GM18507 (cell line): ENCODE measurements around the gene IFI6.
A peak's percentile ranks its signal among the peaks of the same experiment; 100 is the strongest.
"Not testable (repeated sequence)": the region's sequence is repeated elsewhere in the genome, so short reads cannot be mapped to it uniquely, and the experiment has no call there.

Source experiments
- DNase-seq: peaks from one replicate; pipeline ENCODE4 v3.0.0; 2011; ENCODE audit warnings: low read depth; ENCODE audit not compliant: insufficient read length; ENCODE audit errors: extremely low spot score
- FAIRE-seq: peaks from 2 replicates; lab custom pipeline; 2011; peaks lifted over from hg19 to GRCh38; lab: Jason Lieb, UNC

The IFI6 gene

GRCh38 chr1:27655151-27655937 lies 16.6 kb downstream of the IFI6 start:
- FAIRE-seq (no peak), DNase-seq (no peak)

GRCh38 chr1:27652111-27652864 lies 19.7 kb downstream of the IFI6 start:
- DNase-seq (no peak), FAIRE-seq (no peak)

GRCh38 chr1:27650539-27651175 lies 21.3 kb downstream of the IFI6 start:
- FAIRE-seq (no peak), DNase-seq (no peak)

- DNase-seq = no peak
- FAIRE-seq = peak; percentile 41
Measured at GRCh38 chr1:27650171-27650538, 21.8 kb downstream of the IFI6 start.

DNA sequence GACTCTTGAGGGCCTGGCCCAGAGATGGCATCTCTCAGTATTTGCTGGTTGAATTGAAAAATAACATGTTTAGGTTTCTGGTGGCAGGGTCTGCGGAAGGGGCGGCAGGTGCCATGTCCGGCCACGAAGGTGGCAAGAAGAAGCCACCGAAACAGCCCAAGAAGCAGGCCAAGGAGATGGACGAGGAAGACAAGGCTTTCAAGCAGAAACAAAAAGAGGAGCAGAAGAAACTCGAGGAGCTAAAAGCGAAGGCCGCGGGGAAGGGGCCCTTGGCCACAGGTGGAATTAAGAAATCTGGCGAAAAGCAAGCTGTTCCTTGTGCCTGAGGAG lies 22.7 kb downstream of the IFI6 start:
- DNase-seq = no peak
- no peak for FAIRE-seq

DNA sequence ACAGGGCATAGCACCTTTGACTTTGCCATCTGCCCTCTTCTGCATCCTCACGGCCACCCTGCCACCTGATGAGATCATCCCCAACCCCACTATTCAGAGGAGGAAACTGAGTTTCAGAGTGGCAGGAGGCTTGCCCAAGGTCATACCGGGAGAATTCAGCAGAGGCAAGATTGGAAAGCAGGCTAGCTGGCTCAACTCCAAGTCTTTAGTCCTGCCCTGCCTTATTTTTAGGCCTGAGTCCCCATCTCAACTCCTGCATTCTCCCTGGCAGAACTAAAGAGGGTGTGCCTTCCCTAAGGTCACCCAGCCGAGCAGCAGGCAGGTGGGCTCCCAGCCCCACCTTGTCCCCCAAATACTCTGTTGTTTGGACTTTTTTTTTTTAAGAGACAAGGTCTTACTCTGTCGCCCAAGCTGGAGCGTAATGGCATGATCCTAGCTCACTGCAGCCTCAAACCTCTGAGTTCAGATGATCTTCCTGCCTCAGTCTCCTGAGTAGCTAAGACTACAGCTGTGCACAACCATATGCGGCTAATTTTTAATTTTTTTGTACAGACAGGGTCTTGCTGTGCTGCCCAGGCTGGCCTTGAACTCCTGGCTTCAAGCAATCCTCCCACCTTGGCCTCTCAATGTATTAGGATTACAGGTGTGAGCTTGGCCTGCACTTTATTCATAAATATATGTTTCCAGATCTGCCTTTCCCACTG lies 23.2 kb downstream of the IFI6 start:
- DNase-seq (no peak), FAIRE-seq (no peak)

GRCh38 chr1:27647328-27647727 lies 24.7 kb downstream of the IFI6 start:
- DNase-seq (no peak), FAIRE-seq (no peak)

DNA sequence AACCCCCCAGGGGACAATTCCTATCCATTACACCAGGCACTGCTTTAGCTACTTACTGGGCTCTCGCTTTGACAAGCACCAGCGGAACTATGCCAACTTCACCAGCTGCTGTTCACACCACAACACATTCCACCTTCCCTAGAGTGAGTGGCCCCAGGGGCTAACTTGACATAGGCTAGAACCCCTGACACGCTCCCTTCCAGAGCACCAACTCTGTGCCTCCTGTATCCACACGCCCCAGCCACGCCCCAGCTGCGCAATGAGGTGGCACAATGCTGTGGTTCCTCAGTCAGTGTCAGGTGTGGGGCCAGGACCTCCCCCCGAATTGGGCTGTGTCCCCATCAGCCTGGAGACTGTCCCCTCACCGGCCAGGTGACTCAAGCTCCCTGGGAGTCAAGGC lies 25.3 kb downstream of the IFI6 start:
- FAIRE-seq (no peak), DNase-seq (no peak)

DNA sequence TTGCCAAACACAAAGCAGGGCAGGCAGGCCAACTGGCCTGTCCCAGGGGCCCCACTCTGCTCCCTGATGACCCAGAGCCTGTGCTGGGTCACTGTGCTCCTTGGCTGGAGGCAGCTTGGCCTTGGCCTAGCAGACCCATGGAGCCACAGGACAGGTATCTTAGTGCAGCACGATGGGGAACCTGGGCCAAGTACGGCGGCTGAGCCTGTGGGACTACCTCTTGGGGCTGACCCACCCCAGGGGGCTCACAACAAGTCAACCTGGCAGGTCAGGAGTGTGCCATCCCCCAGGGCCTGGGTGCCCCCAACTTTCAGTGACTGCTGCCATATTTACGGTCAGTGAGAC lies 26.9 kb downstream of the IFI6 start:
- FAIRE-seq (no peak), DNase-seq (no peak)

DNA sequence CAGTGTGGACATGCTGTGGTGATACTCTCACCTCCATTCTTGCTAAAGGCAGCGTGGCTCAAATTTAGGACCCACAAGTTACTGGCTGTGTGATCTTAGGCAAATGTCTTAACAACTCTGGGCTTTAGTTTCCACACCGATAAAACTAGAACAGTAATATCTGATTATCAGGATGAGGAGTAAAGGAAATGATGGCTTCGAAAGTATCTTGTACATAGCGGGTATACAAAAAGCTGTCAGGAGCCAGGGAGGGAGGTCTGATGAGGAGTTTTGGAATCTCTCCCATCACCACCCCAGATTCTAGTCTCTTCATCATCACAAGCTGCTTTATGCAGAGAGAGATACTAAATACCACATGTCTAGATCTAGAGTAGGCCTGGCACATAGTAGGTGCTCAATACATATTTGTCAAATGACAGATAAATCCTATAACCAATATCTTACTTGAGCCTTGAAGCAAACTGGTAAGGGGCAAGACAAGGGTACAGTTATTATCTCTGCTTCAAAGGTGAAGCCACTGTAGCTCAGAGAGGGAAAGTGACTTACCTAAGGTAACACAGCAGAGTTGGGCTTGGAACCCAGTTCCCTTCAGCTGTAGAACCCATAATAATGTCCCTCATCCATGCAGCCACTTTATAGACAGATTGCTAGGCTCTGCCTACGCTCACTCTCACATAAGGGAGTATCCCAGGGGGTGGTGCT lies 27.5 kb downstream of the IFI6 start:
- no peak for FAIRE-seq
- DNase-seq = no peak

DNA sequence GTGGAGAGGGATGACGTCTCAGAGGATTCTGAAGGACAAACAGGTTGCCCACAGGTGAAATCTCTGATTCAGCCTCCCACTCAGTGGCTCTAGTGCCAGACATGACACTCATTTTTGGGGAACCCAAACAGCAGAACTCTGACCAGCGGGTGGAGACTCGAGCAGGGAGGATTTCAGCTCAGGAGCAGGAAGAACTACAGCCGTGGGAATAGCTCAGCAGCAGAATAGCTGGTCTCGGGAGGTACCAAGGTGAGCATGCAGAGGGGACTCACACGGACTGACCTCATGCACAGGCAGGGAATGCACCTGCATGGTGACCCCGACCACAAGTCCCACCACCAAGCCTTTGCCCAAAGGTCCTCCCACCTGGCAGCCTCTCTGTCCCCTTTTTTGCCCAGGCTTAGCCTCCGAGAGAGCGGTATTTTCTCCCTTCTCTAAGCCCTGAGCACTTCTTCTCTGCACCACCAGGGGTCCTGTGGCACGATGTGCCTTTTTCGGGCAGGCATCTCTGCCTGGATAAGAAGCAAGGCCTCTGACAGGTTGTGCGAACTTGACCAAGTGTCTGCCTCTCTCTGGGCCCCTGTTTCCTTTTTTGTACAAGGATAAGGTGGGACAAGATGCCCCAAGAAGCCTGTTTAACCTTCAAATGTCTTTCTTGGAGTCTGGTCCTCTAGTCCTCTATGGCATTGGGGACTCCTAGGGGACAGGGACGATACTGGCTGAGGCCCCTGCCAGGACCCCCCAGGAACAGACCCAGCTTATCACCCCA lies 28.2 kb downstream of the IFI6 start:
- DNase-seq = no peak

DNA sequence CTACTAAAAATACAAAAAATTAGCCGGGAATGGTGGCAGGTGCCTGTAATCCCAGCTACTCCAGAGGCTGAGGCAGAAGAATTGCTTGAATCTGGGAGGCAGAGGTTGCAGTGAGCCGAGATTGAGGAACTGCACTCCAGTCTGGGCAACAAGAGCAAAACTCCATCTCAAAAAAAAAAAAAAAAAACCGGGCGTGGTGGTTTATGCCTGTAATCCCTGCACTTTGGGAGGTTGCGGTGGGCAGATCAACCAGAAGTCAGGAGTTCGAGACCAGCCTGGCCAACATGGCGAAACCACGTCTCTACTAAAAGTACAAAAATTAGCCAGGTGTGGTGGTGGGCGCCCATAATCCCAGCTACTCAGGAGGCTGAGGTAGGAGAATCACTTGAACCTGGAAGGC lies 31.5 kb downstream of the IFI6 start:
- not testable (repeated sequence) for FAIRE-seq

More for the DNA sequence above, 28.2 kb downstream of the IFI6 start:
- FAIRE-seq = peak; percentile 92

DNA sequence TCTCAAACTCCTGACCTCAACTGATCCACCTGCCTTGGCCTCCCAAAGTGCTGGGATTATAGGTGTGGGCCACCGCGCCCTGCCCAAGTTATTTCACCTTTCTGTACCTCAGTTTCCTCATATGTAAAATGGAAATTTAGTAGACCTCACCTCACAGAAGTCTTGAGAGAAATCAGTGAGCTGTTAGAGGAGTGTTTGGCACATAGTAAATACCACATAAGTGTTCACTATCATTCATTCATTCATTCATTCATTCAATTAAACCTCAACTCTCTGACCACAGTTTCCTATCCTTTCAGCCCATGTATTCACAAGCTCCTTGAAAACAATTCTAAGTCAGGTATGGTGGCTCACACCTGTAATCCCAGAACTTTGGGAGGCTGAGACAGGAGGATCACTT lies 33.2 kb downstream of the IFI6 start:
- no peak for DNase-seq
- no peak for FAIRE-seq

More for the DNA sequence above, 31.5 kb downstream of the IFI6 start:
- DNase-seq = not testable (repeated sequence)

DNA sequence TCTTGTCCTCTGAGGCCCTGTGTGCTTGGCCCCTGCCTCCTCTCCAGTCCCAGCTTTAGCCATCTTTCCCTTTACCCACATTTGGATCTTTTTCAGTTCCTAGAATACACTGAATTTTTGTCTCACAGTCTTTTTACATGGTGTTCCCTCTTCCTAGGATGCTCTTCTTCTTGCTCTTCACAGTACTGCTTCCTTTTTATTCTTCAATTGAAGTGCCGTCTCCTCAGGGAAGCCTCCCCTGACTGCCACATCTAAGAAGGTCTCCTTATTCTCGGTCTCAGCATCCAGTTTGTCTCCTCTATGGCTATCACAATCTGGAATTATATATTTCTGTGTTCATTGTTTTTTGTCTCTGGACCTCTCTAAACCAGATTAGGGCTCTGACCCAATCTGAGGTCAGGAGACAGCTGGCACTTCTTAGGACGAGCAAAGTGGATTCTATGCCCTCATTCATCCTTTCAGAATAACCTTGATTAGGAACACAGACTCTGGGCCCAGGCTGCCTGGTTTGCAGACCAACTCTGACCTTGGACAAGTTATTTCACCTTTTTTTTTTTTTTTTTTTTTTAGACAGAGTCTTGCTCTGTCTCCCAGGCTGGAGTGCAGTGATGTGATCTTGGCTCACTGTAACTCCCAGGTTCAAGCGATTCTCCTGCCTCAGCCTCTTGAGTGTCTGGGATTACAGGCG lies 33.8 kb downstream of the IFI6 start:
- DNase-seq (no peak), FAIRE-seq (no peak)

- no peak for DNase-seq
- FAIRE-seq = no peak
Measured at GRCh38 chr1:27635396-27636142, 36.4 kb downstream of the IFI6 start.

DNA sequence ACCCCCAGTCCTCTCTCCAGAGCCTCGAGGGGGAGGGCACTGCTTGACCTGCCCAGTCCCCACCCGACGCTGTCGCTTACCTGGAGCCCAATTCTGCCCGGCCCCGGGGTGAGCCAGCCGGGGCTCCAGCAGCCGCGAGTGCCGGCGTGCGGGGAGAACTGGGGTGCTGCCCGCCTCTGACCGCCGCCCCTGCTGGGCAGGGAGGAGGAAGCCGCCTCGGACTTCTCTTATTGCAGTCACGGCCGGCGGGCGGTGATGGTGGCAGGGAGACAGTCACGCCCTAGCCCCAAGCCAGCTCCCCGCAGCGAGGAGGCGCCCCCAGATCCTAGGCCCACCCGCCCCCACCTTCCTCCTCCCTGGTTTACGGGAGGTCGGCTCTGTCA lies 37.0 kb downstream of the IFI6 start, which contains the start of gene FGR:
FGR (minus strand) TSS at position 201 of the 383 bp plus-strand sequence. CDS start 11,269 bp downstream, outside the sequence.
- FAIRE-seq (no peak), DNase-seq (no peak)

GRCh38 chr1:27634177-27634984 lies 37.6 kb downstream of the IFI6 start:
- no peak for DNase-seq

More at GRCh38 chr1:27634177-27634984, 37.6 kb downstream of the IFI6 start:
- FAIRE-seq = peak; percentile 65
